Measurements from ENCODE around the gene OR9Q1. TPM values are rescaled to one million over a fixed set of nuclear protein-coding genes. Genes with fewer than 3 reads are reported as not detected.

OR9Q1 gene, protein sequence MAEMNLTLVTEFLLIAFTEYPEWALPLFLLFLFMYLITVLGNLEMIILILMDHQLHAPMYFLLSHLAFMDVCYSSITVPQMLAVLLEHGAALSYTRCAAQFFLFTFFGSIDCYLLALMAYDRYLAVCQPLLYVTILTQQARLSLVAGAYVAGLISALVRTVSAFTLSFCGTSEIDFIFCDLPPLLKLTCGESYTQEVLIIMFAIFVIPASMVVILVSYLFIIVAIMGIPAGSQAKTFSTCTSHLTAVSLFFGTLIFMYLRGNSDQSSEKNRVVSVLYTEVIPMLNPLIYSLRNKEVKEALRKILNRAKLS
- not detected in 2 replicates for total RNA-seq (ENCODE audit: low replicate concordance)

DNA sequence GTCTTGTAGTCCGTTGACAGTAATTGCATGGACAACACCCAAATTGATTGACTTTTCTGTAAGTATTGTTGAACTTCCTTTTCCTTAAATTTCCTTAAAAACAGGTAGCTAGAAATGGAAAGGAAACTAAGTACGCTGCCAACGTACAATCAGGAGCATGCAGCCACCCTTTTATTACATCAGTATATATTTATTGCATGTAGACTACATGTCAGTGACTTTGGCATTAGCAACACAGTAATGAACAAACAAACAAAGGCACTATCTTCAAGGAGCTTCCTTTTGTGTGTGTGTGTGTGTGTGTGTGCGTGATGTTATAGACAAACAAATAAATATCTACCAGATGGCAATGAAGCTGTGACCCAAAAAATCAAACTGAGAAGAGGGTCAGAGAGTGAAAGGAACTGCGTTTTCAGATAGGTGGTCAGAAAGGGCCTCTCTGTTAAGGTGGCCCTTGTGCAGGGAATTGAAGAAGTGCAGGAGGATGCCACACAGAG is at the start of gene OR9Q1:
Gene OR9Q1, plus strand, starts transcription at position 447 of the 497 bp plus-strand sequence. CDS start 155,564 bp downstream, outside the sequence.

DNA sequence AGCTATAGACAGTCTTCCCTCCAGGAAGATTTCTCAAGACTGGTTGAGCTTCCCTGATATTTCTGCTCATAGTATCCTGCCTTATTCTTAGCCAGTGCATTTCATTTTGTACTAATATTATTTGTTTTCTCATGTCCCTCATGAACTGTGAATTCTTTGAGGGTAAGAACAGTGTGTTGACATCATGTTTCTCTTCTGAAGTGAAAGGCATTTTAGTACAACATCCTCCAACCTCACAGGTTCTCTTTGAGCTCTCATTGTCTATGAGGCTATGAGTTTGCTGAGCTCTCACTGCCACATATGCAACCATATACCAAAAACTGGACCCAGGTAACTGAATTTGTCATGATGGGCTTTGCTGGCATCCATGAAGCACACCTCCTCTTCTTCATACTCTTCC is 7.0 kb downstream of the OR9Q1 start, which contains the start of gene OR6Q1:
Gene OR6Q1, plus strand, starts transcription at position 301 of the 400 bp plus-strand sequence. Its CDS starts 0 bp downstream, at position 301.

DNA sequence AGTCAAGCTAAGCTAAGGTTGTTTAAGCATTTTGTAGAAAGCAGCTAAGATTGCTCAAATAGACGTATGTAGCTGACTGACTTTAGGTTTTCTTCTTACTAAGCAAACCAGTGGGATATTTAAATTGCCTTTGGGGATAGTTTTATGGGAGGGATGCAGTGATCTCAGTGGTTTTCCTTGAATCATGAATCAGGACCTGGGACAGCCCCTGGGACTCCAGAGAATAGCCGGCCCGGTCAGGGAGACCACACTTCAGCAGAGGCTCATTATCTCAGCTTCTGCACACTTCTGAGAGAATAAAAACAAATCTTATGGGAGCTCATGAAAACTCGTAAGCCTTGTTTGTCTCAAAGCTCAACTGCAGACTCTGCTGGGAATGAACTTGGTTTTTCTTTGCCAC is 101.8 kb downstream of the OR9Q1 start, which contains the start of gene OR9I1:
Gene OR9I1, minus strand, starts transcription at position 62 of the 400 bp plus-strand sequence. CDS start 6,086 bp downstream, outside the sequence.

DNA sequence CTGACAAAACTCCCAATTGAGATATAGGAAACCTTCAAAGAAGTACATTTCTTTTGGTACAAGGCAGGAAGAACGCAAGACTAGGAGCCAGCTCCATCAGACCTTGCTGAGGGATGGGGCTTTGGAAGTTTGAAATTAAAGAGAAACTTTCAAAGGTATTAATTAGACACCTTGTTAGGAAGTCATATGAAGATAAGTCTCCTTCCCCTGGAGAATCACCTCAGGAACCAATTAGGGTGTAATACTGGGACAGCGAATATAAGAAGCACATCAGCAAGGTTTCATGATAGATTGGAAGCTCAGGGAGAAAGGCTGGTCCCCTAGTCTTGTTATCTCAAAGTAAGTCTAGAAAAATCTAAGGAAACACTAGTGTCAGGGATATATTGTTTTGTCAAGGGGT is 165.1 kb downstream of the OR9Q1 start, which contains the start of gene OR9Q2:
Gene OR9Q2, plus strand, starts transcription at position 301 of the 400 bp plus-strand sequence. CDS start 1,421 bp downstream, outside the sequence.

DNA sequence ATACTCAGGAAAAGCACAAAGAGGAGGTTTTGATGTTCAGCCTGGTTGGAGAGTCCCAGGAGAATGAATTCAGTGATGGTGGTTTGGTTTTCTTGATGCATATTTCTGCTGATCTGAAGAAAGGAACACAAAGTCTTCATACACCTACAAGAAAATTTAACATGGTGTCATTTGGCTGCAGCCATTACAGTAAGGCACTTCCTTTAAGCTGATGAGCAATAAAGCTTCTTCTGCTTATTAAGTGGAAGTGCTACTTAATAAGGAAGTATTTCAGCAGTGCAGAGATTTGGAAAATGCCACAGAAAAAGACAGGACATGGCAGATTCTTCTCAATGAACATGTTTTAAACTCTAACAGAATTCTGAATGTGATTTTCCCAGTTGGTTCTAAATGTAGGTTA is 180.4 kb downstream of the OR9Q1 start, which contains the start of gene OR1S2:
Gene OR1S2, minus strand, starts transcription at position 101 of the 400 bp plus-strand sequence. Its CDS starts 0 bp downstream, at position 101.

DNA sequence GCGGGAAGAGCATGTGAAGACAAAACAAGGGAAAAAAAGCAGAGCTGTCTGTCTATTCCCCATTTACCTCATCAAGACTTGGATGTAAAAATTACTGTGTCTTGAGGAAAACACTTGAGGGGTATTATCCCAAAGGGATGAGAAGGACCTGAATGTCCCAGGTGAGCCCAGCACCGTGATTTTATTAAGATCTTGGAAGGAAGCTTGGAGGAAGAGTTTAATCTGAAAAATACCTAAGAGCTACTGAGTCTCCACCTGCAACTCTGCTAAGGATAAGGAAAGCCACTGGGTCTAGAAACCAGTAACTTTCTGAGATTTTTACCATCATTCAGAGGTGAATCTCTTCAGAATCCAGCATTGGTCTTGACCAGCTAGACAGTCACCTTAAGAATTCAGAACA is 188.7 kb downstream of the OR9Q1 start, which contains the start of gene OR1S1:
Gene OR1S1, plus strand, starts transcription at position 301 of the 400 bp plus-strand sequence.

Other genes with a start within 250 kb of the OR9Q1 start
- not detected in 2 replicates for gene OR6Q1, start 7.1 kb downstream of the OR9Q1 start, total RNA-seq (ENCODE audit: low replicate concordance)
- gene OR9I1, start 101.6 kb downstream of the OR9Q1 start, total RNA-seq (ENCODE audit: low replicate concordance) = not detected in 2 replicates
- not detected in 2 replicates for gene OR9Q2, start 165.2 kb downstream of the OR9Q1 start, total RNA-seq (ENCODE audit: low replicate concordance)
- not detected in 2 replicates for gene OR1S2, start 180.3 kb downstream of the OR9Q1 start, total RNA-seq (ENCODE audit: low replicate concordance)
- not detected in 2 replicates for gene OR1S1, start 188.8 kb downstream of the OR9Q1 start, total RNA-seq (ENCODE audit: low replicate concordance)
- gene OR10Q1, start 205.0 kb downstream of the OR9Q1 start, total RNA-seq (ENCODE audit: low replicate concordance) = not detected in 2 replicates
- gene OR10W1, start 244.4 kb downstream of the OR9Q1 start, total RNA-seq (ENCODE audit: low replicate concordance) = not detected in 2 replicates

Measured in smooth muscle cell of the coronary artery (primary cell).